ENCODE measurements around the gene WBP2. TPM values are rescaled to one million over a fixed set of nuclear protein-coding genes. Genes with fewer than 3 reads are reported as not detected.

WBP2 gene
- total RNA-seq, 2 donors from 2014 or later: 74.3 to 82.7 TPM

DNA sequence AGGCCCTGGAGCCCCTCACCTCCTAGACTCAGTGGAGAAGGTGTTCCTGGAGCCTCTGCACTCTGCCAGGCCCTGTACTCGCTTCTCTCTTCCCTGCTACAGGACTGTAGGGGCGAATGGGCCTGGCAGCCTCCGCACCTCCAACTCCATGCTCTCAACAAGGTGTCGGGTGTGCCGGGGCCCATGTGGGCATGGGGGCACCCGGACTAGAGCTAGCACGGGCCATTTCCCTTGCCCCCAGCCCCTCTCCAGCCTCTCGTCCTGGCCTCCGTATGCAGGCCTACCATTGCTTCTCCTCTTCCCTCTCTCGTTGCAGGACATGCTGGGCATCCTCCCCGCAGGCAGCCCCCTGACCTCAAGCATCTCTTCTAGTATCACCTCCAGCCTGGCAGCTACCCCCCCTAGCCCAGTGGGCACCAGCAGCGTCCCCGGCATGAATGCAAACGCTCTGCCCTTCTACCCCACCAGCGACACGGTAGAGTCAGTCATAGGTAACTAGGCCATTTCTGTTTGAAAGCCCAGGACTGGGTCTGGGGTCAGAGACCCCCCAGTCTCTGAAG is 36.7 kb downstream of the WBP2 start:
- Histone ChIP-seq H3K27me3 (ENCODE audit: control insufficient read depth, insufficient read depth, low read length, poor library complexity, severe bottlenecking) (no peaks in the 10 kb centered on the region), H3K36me3 (ENCODE audit: control insufficient read depth, insufficient read depth, low read length) (peaks cover 68% of the 10 kb centered on the region), H3K27ac (ENCODE audit: low read depth, low read length) (no peak overlapping the region), H3K4me1 (ENCODE audit: control insufficient read depth, insufficient read depth, low read length) (no peaks in the 10 kb centered on the region), H3K4me3 (ENCODE audit: low read length) (no peak overlapping the region), H3K9ac (ENCODE audit: extremely low read depth, low read length, poor library complexity, severe bottlenecking) (no peak overlapping the region), H3K9me3 (ENCODE audit: control insufficient read depth, low read length) (no peaks in the 10 kb centered on the region)
- no peak for DNase-seq
- H3K36me3 Mint-ChIP-seq (ENCODE audit: low read depth): peaks cover 64% of the 10 kb centered on the region
- no peaks in the 10 kb centered on the region for H3K27me3 Mint-ChIP-seq (ENCODE audit: insufficient read depth)
- no peaks in the 10 kb centered on the region for H3K9me3 Mint-ChIP-seq
- no peaks in the 10 kb centered on the region for H3K4me1 Mint-ChIP-seq
- TF ChIP-seq, protein P1, sequence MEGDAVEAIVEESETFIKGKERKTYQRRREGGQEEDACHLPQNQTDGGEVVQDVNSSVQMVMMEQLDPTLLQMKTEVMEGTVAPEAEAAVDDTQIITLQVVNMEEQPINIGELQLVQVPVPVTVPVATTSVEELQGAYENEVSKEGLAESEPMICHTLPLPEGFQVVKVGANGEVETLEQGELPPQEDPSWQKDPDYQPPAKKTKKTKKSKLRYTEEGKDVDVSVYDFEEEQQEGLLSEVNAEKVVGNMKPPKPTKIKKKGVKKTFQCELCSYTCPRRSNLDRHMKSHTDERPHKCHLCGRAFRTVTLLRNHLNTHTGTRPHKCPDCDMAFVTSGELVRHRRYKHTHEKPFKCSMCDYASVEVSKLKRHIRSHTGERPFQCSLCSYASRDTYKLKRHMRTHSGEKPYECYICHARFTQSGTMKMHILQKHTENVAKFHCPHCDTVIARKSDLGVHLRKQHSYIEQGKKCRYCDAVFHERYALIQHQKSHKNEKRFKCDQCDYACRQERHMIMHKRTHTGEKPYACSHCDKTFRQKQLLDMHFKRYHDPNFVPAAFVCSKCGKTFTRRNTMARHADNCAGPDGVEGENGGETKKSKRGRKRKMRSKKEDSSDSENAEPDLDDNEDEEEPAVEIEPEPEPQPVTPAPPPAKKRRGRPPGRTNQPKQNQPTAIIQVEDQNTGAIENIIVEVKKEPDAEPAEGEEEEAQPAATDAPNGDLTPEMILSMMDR (conservative IDR thresholded peaks at IDR 0.05): no peak
- no peak overlapping the region for H3K4me3 Mint-ChIP-seq
- no peak overlapping the region for H3K27ac Mint-ChIP-seq
- 93 to 97% methylated on average over 11 to 16 of the region's 16 CpGs for WGBS, 2 experiments (ENCODE audit: insufficient coverage in 1 of 2, insufficient read length in 1 of 2)

DNA sequence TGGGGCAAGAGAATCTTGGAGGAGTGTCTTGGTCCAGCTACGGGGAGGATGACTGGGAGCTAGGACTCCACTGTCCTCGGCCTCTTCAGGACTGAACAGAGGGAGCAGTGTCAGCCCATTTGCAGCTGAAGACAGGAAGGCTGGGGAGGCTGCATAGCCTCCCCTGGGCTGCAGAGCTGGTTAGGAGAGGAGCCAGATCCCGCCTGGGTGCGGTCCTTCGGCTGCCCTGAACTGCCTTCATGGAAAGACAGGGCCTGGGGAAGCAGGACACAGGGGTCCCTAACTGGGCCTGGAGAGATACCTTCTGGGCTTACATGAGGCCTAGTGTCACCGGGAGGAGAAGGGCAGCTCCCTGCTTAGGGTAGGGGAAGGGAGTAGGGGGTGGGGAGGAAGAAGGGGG is 37.6 kb downstream of the WBP2 start:
- Mint-ChIP-seq H3K4me3 (no peak overlapping the region), H3K27ac (no peak overlapping the region), H3K36me3 (ENCODE audit: low read depth) (peaks cover 68% of the 10 kb centered on the region), H3K9me3 (no peaks in the 10 kb centered on the region), H3K4me1 (no peaks in the 10 kb centered on the region), H3K27me3 (ENCODE audit: insufficient read depth) (no peaks in the 10 kb centered on the region)
- Histone ChIP-seq H3K27me3 (ENCODE audit: control insufficient read depth, insufficient read depth, low read length, poor library complexity, severe bottlenecking) (no peaks in the 10 kb centered on the region), H3K4me3 (ENCODE audit: low read length) (no peak overlapping the region), H3K9ac (ENCODE audit: extremely low read depth, low read length, poor library complexity, severe bottlenecking) (no peak overlapping the region), H3K27ac (ENCODE audit: low read depth, low read length) (no peak overlapping the region), H3K9me3 (ENCODE audit: control insufficient read depth, low read length) (no peaks in the 10 kb centered on the region), H3K4me1 (ENCODE audit: control insufficient read depth, insufficient read depth, low read length) (no peaks in the 10 kb centered on the region), H3K36me3 (ENCODE audit: control insufficient read depth, insufficient read depth, low read length) (peaks cover 76% of the 10 kb centered on the region)
- no peak for DNase-seq
- 95 to 100% methylated on average over 4 to 6 of the region's 6 CpGs for whole genome bisulfite sequencing, 2 experiments (ENCODE audit: insufficient coverage in 1 of 2, insufficient read length in 1 of 2)
- TF ChIP-seq, protein P1 (conservative IDR thresholded peaks at IDR 0.05): no peak

DNA sequence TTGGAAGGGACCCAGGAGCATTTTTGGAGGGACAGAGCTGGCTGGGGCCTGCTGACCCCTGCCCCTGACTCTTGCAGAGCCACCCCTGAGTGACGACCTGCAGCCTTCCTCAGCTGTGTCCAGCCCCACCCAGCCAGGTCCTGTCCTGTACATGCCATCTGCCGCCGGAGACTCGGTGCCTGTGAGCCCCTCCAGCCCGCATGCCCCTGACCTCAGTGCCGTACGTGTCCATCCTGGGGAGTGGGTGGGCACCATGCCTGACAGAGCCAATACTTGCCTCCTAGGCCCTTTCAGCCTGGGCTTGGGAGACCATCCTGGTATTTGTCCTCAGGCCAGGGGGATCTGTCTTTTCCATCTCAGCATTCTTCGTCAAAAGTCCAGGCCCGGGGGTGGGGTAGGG is 38.4 kb downstream of the WBP2 start:
- Mint-ChIP-seq H3K27me3 (ENCODE audit: insufficient read depth) (no peaks in the 10 kb centered on the region), H3K9me3 (no peaks in the 10 kb centered on the region), H3K4me3 (no peak overlapping the region), H3K27ac (no peak overlapping the region), H3K36me3 (ENCODE audit: low read depth) (peaks cover 67% of the 10 kb centered on the region), H3K4me1 (no peaks in the 10 kb centered on the region)
- Histone ChIP-seq H3K4me3 (ENCODE audit: low read length) (no peak overlapping the region), H3K27me3 (ENCODE audit: control insufficient read depth, insufficient read depth, low read length, poor library complexity, severe bottlenecking) (no peaks in the 10 kb centered on the region), H3K9ac (ENCODE audit: extremely low read depth, low read length, poor library complexity, severe bottlenecking) (no peak overlapping the region), H3K9me3 (ENCODE audit: control insufficient read depth, low read length) (no peaks in the 10 kb centered on the region), H3K36me3 (ENCODE audit: control insufficient read depth, insufficient read depth, low read length) (peaks cover 77% of the 10 kb centered on the region), H3K27ac (ENCODE audit: low read depth, low read length) (no peak overlapping the region), H3K4me1 (ENCODE audit: control insufficient read depth, insufficient read depth, low read length) (no peaks in the 10 kb centered on the region)
- TF ChIP-seq, protein P1 (conservative IDR thresholded peaks at IDR 0.05): no peak
- WGBS, 2 experiments (ENCODE audit: insufficient coverage in 1 of 2, insufficient read length in 1 of 2): 94 to 98% methylated on average over 6 to 9 of the region's 9 CpGs
- no peak for DNase-seq
